Hematopoietic multipotent progenitor cell treated with erythropoietin and hydrocortisone succinate and interleukin-3 and kit ligand, for 4 days (in vitro differentiated cells): ENCODE results near the gene STIM2.
"Not testable (repeated sequence)": the region's sequence is repeated elsewhere in the genome, so short reads cannot be mapped to it uniquely, and the experiment has no call there.

Experiments
- DNase-seq: peaks from one replicate; pipeline ENCODE4 v3.0.0-alpha.2; 2015

STIM2 gene

GRCh38 chr4:26870576-26871262, 10.1 kb downstream of the STIM2 start:
- DNase-seq, result no peak

GRCh38 chr4:26871611-26872010, 11.0 kb downstream of the STIM2 start:
- DNase-seq, result no peak

GRCh38 chr4:26873391-26874026, 12.9 kb downstream of the STIM2 start:
- no peak for DNase-seq

- no peak for DNase-seq
Observed at GRCh38 chr4:26874110-26874509, 13.5 kb downstream of the STIM2 start.

GRCh38 chr4:26877406-26877805, 16.8 kb downstream of the STIM2 start:
- no peak for DNase-seq

GRCh38 chr4:26877961-26878360, 17.3 kb downstream of the STIM2 start:
- DNase-seq, result no peak

GRCh38 chr4:26878794-26879391, 18.3 kb downstream of the STIM2 start:
- no peak for DNase-seq

- peak; percentile 61 for DNase-seq
Observed at GRCh38 chr4:26879805-26880204, 19.2 kb downstream of the STIM2 start.

GRCh38 chr4:26884026-26884425, 23.4 kb downstream of the STIM2 start:
- DNase-seq, result no peak

- DNase-seq, result no peak
Observed at GRCh38 chr4:26884486-26884988, 23.9 kb downstream of the STIM2 start.

- peak; percentile 93 for DNase-seq
Observed at GRCh38 chr4:26885912-26886274, 25.3 kb downstream of the STIM2 start.

GRCh38 chr4:26887143-26887542, 26.5 kb downstream of the STIM2 start:
- no peak for DNase-seq

GRCh38 chr4:26887809-26888208, 27.2 kb downstream of the STIM2 start:
- DNase-seq, result no peak

GRCh38 chr4:26889356-26889755, 28.7 kb downstream of the STIM2 start:
- DNase-seq, result peak; percentile 42

- DNase-seq, result no peak
Observed at GRCh38 chr4:26891054-26891453, 30.4 kb downstream of the STIM2 start.

- DNase-seq, result no peak
Observed at GRCh38 chr4:26891867-26892266, 31.2 kb downstream of the STIM2 start.

- DNase-seq, result no peak
Observed at GRCh38 chr4:26892480-26893150, 32.0 kb downstream of the STIM2 start.

GRCh38 chr4:26893491-26893890, 32.9 kb downstream of the STIM2 start:
- no peak for DNase-seq

GRCh38 chr4:26894881-26895280, 34.2 kb downstream of the STIM2 start:
- DNase-seq, result not testable (repeated sequence)

- no peak for DNase-seq
Observed at GRCh38 chr4:26896636-26897035, 36.0 kb downstream of the STIM2 start.

GRCh38 chr4:26899991-26900390, 39.4 kb downstream of the STIM2 start:
- DNase-seq, result peak; percentile 64

- DNase-seq, result no peak
Observed at GRCh38 chr4:26900765-26901164, 40.1 kb downstream of the STIM2 start.

GRCh38 chr4:26905172-26905571, 44.5 kb downstream of the STIM2 start:
- DNase-seq, result no peak
